ENCODE data around the gene CDK5RAP1.

The CDK5RAP1 gene

DNA sequence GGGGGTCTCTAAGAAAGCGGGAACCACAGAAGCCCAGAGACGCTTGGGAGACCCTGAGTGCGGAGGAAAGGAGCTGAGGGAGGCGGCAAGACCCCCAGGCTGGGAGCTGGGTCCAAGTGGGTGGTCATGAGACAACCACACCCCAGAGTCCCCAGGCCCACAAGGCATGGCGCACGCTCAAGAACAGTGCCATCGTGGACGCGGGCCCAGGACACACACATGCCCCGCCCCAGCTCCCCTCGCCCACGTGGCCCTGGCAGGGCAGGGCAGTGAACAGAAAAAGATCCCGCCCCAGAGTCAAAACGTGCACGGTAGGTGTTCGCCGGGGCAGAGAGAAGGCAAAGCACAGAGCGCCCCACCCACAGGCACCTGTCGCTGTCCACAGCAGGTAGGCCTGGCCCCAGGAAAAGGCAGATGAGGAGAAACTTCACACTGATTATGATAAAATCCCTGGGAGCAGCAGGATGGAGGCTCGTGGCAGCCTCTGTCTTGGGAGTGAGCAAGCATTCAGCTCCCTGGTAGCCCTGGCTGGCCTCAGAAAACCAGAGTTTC, 68.3 kb downstream of the CDK5RAP1 start:
- no peaks in the 10 kb centered on the region for H3K9me3 ChIP-seq (ENCODE audit: control insufficient read depth in 2 of 2, low read length in 2 of 2)
- no peaks in the 10 kb centered on the region for H3K36me3 ChIP-seq (ENCODE audit: control insufficient read depth in 2 of 2, insufficient read depth in 2 of 2, low read length in 2 of 2)
- peaks cover 0 to 4% of the 10 kb centered on the region in 2 donors for H3K27me3 ChIP-seq (ENCODE audit: control insufficient read depth in 1 of 2, insufficient read depth in 2 of 2, low read length in 2 of 2)
- H3K27ac ChIP-seq (ENCODE audit: low read length), result no peak overlapping the region
- no peak overlapping the region for H3K9ac ChIP-seq (ENCODE audit: low read length in 2 of 2)
- H3K4me3 ChIP-seq (ENCODE audit: low read length in 2 of 2), result no peak overlapping the region
- H3K4me1 ChIP-seq (ENCODE audit: control insufficient read depth, insufficient read depth, low read length), result no peaks in the 10 kb centered on the region

DNA sequence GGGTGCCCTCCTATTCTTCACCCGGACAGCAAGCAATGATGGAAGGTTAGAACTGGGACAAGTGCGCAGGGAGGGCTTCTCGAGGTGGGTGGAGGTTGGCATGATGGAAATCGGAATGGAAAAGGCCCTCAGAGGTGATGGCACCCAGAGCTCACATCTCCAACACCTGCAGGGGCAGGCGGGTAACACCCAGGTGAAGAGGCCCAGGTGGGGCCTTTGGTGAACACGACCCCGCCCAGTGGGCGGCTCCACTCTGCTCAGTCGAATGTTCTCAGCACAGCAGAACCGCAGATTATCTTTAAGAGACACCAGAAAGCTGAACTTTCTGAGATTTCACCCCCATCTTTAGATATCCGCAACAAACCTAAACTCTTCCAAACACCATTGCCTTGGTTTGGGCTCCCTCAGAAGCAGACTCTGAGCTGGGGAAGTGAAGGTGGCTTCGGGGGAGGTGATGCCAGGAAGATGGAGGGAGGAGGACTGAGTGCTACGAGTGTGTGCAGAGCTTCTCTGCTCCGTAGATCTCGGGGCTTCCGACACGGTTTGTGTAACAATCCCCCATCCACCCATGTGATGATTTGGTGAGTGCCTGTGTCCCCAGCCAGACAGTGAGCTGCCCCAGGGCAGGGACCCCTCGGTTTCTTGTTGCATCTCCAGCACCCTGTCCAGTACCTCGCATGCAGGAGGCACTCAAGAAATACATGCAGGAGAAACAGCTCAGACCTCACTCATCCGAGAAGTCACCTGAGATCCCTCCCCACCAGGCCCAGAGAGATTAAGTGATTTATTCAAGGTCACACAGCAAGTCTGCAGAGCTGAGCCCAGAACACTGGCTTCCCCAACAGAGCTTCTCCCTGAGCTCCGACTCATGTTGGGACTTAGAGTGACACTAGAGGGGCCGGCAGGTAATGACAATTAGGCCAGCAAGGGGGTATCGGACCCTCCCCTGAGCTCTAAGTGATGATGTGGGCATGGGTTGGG, 72.9 kb downstream of the CDK5RAP1 start:
- Histone ChIP-seq H3K27ac (ENCODE audit: low read length) (no peak overlapping the region), H3K9me3 (ENCODE audit: control insufficient read depth in 2 of 2, low read length in 2 of 2) (no peaks in the 10 kb centered on the region), H3K36me3 (ENCODE audit: control insufficient read depth in 2 of 2, insufficient read depth in 2 of 2, low read length in 2 of 2) (no peaks in the 10 kb centered on the region), H3K4me1 (ENCODE audit: control insufficient read depth, insufficient read depth, low read length) (no peaks in the 10 kb centered on the region), H3K27me3 (ENCODE audit: control insufficient read depth in 1 of 2, insufficient read depth in 2 of 2, low read length in 2 of 2) (peaks cover 0 to 11% of the 10 kb centered on the region in 2 donors), H3K4me3 (ENCODE audit: low read length in 2 of 2) (no peak overlapping the region), H3K9ac (ENCODE audit: low read length in 2 of 2) (no peak overlapping the region)

DNA sequence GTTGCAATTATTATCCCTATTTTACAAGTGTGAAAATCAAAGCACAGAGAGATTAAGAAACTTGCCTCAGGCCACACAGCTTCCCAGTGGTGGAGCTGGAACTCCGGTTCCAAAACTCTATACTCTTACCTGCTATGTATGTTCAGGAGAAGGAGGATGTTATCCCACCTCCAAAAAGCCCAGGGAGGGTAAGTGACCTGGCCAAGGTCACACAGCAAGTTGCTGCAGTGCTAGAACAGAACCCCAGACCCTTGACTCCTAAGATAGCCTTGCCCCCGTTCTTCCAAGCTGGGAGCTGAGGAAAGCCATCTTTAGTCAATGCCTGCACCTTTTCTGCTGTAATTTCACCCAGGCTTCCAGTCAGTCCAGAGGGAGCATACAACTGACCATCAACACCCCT, 76.0 kb downstream of the CDK5RAP1 start:
- no peaks in the 10 kb centered on the region for H3K4me1 ChIP-seq (ENCODE audit: control insufficient read depth, insufficient read depth, low read length)
- no peaks in the 10 kb centered on the region for H3K36me3 ChIP-seq (ENCODE audit: control insufficient read depth in 2 of 2, insufficient read depth in 2 of 2, low read length in 2 of 2)
- H3K4me3 ChIP-seq (ENCODE audit: low read length in 2 of 2), result no peak overlapping the region
- peaks cover 2 to 22% of the 10 kb centered on the region in 2 donors for H3K27me3 ChIP-seq (ENCODE audit: control insufficient read depth in 1 of 2, insufficient read depth in 2 of 2, low read length in 2 of 2)
- H3K9me3 ChIP-seq (ENCODE audit: control insufficient read depth in 2 of 2, low read length in 2 of 2), result no peaks in the 10 kb centered on the region
- H3K27ac ChIP-seq (ENCODE audit: low read length), result no peak overlapping the region
- no peak overlapping the region for H3K9ac ChIP-seq (ENCODE audit: low read length in 2 of 2)

DNA sequence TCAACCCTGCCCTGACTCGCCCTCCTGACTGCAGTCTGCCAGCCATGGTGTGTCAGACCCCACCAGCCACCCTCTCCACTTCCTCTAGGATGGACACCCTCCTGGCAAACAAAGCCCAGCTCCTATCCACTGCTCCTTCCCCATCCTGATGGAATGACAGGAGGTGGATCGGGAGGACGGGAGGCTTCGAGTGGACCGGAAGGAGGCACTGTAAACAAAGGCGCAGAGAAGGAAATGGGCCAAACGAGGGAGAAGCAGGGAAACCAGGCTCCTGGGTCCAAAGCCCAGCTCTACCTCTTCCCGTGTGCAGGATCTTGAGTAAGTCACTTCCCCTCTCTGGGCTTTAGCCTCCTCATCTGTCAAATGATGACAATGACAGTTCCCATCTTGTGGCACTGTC, 78.1 kb downstream of the CDK5RAP1 start:
- Histone ChIP-seq H3K27ac (ENCODE audit: low read length) (no peak overlapping the region), H3K27me3 (ENCODE audit: control insufficient read depth in 1 of 2, insufficient read depth in 2 of 2, low read length in 2 of 2) (peaks cover 2 to 26% of the 10 kb centered on the region in 2 donors), H3K9ac (ENCODE audit: low read length in 2 of 2) (no peak overlapping the region), H3K9me3 (ENCODE audit: control insufficient read depth in 2 of 2, low read length in 2 of 2) (no peaks in the 10 kb centered on the region), H3K36me3 (ENCODE audit: control insufficient read depth in 2 of 2, insufficient read depth in 2 of 2, low read length in 2 of 2) (no peaks in the 10 kb centered on the region), H3K4me3 (ENCODE audit: low read length in 2 of 2) (no peak overlapping the region), H3K4me1 (ENCODE audit: control insufficient read depth, insufficient read depth, low read length) (no peaks in the 10 kb centered on the region)

DNA sequence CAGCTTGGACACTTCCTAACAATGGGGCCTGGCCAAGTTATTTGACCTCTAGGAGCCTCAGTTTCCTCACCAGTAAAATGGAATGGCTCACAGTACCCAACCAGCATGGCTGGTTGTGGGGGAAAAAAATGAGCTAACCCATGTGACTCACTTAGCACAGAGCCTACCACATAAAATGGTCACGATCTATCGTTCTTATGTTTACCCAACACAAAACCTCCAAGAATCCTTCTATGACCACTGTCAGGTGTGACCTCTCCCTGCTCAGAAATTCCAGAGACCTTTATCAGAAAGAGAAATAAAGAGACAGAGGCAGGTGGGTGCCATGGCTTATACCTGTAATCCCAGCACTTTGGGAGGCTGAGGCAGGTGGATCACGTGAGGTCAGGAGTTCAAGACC, 78.9 kb downstream of the CDK5RAP1 start:
- Histone ChIP-seq H3K9ac (ENCODE audit: low read length in 2 of 2) (no peak overlapping the region), H3K27me3 (ENCODE audit: control insufficient read depth in 1 of 2, insufficient read depth in 2 of 2, low read length in 2 of 2) (peaks cover 2 to 30% of the 10 kb centered on the region in 2 donors), H3K4me3 (ENCODE audit: low read length in 2 of 2) (no peak overlapping the region), H3K4me1 (ENCODE audit: control insufficient read depth, insufficient read depth, low read length) (no peaks in the 10 kb centered on the region), H3K9me3 (ENCODE audit: control insufficient read depth in 2 of 2, low read length in 2 of 2) (no peaks in the 10 kb centered on the region), H3K36me3 (ENCODE audit: control insufficient read depth in 2 of 2, insufficient read depth in 2 of 2, low read length in 2 of 2) (no peaks in the 10 kb centered on the region), H3K27ac (ENCODE audit: low read length) (no peak overlapping the region)

DNA sequence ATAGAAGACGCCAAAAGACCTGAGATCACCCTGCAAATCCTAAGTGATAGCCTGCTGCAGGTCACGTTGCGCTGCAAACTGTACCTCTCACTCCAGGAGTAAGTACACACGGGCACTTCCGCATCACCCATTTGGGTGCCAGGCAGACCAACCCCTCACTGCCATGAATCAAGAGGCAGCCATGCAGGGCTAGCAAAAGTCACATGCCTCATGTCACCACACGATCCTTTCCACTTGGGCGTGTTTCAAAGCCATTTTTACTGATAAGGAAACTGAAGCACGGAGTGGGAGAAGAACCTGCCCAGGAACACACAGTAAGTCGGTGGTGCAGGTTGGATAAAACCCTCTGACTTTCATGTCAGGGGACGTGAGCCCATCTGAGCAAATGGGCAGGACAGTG, 81.3 kb downstream of the CDK5RAP1 start:
- Histone ChIP-seq H3K27ac (ENCODE audit: low read length) (no peak overlapping the region), H3K27me3 (ENCODE audit: control insufficient read depth in 1 of 2, insufficient read depth in 2 of 2, low read length in 2 of 2) (peaks cover 2 to 29% of the 10 kb centered on the region in 2 donors)

DNA sequence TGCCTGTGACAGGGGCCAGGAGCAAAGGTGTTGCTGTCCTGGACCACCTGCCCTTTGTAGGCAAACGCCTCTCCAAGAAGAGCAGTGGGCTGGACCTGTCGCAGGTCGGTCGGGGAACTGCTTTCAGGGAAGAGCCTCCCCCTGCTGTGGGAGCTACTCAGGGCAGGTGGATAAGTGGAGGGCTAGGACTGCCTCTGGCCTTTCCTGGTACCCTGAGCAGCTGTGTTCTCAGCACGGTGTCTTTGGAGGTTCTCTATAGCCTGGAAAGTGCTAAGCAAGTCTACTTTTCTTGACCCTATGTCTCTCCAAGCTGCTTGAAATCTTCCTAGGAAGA, 83.3 kb downstream of the CDK5RAP1 start:
- H3K4me3 ChIP-seq (ENCODE audit: low read length in 2 of 2), result no peak overlapping the region
- H3K27ac ChIP-seq (ENCODE audit: low read length), result no peak overlapping the region
- no peaks in the 10 kb centered on the region for H3K4me1 ChIP-seq (ENCODE audit: control insufficient read depth, insufficient read depth, low read length)
- H3K9me3 ChIP-seq (ENCODE audit: control insufficient read depth in 2 of 2, low read length in 2 of 2), result no peaks in the 10 kb centered on the region
- H3K36me3 ChIP-seq (ENCODE audit: control insufficient read depth in 2 of 2, insufficient read depth in 2 of 2, low read length in 2 of 2), result no peaks in the 10 kb centered on the region
- H3K27me3 ChIP-seq (ENCODE audit: control insufficient read depth in 1 of 2, insufficient read depth in 2 of 2, low read length in 2 of 2), result peaks cover 2 to 20% of the 10 kb centered on the region in 2 donors
- H3K9ac ChIP-seq (ENCODE audit: low read length in 2 of 2), result no peak overlapping the region

More for the DNA sequence above, 81.3 kb downstream of the CDK5RAP1 start:
- H3K36me3 ChIP-seq (ENCODE audit: control insufficient read depth in 2 of 2, insufficient read depth in 2 of 2, low read length in 2 of 2), result no peaks in the 10 kb centered on the region
- H3K9ac ChIP-seq (ENCODE audit: low read length in 2 of 2), result no peak overlapping the region
- no peaks in the 10 kb centered on the region for H3K4me1 ChIP-seq (ENCODE audit: control insufficient read depth, insufficient read depth, low read length)
- no peaks in the 10 kb centered on the region for H3K9me3 ChIP-seq (ENCODE audit: control insufficient read depth in 2 of 2, low read length in 2 of 2)
- H3K4me3 ChIP-seq (ENCODE audit: low read length in 2 of 2), result no peak overlapping the region

DNA sequence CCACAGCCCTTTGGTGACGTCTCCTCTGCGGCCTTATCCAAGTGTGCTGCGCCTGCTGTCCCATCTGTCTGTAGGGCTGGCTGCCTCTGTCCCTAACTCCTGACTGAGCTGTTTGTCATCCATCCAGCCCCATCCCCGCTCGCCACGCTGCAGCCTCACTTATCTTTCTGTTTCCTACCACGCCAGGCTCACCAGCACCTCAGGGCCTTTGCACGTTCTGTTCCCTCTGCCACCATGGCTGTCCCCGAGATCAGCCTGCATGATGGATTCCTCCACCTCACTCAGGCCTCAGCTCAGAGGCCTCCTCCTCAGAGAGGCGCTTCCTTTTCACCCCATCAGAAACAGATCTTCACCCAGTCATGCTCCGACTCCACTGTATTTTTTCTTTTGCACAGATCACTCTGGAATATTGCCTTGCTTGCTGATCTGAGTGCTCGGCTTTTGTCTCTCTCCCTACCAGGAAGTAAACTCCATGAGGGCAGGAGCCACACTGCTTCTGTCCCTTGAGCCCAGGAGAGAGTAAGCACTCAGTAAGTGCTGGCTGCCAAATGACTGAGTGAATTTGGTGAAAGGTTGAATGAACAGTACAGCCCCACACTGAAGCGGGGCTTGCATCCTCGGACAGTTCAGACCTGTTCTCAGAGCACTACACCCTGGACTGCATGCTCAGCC, 83.8 kb downstream of the CDK5RAP1 start:
- H3K27ac ChIP-seq (ENCODE audit: low read length), result no peak overlapping the region
- H3K27me3 ChIP-seq (ENCODE audit: control insufficient read depth in 1 of 2, insufficient read depth in 2 of 2, low read length in 2 of 2), result peaks cover 2 to 19% of the 10 kb centered on the region in 2 donors
- H3K36me3 ChIP-seq (ENCODE audit: control insufficient read depth in 2 of 2, insufficient read depth in 2 of 2, low read length in 2 of 2), result no peaks in the 10 kb centered on the region
- no peaks in the 10 kb centered on the region for H3K9me3 ChIP-seq (ENCODE audit: control insufficient read depth in 2 of 2, low read length in 2 of 2)
- H3K4me3 ChIP-seq (ENCODE audit: low read length in 2 of 2), result no peak overlapping the region
- no peaks in the 10 kb centered on the region for H3K4me1 ChIP-seq (ENCODE audit: control insufficient read depth, insufficient read depth, low read length)
- no peak overlapping the region for H3K9ac ChIP-seq (ENCODE audit: low read length in 2 of 2)

DNA sequence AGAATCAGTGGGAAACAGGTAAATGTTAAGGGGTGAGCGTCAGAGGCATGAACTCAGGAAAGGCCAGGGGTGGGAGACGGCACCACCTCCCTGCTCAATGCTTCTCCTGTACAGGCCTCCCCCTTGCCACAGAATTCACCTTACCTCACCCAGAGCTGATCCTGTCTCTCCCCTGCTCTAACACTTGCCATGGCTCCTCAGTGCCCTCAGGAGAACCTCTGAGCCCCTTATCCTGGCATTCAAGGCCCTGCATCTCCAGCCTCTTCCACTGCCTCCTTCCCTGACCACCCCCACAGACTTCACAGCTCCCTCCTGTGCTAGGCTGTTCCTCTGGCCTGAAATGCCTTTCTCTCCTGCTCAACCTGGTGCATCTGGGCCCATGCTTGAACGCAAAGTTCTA, 84.4 kb downstream of the CDK5RAP1 start:
- peaks cover 2 to 14% of the 10 kb centered on the region in 2 donors for H3K27me3 ChIP-seq (ENCODE audit: control insufficient read depth in 1 of 2, insufficient read depth in 2 of 2, low read length in 2 of 2)
- no peaks in the 10 kb centered on the region for H3K9me3 ChIP-seq (ENCODE audit: control insufficient read depth in 2 of 2, low read length in 2 of 2)
- H3K36me3 ChIP-seq (ENCODE audit: control insufficient read depth in 2 of 2, insufficient read depth in 2 of 2, low read length in 2 of 2), result no peaks in the 10 kb centered on the region
- no peak overlapping the region for H3K9ac ChIP-seq (ENCODE audit: low read length in 2 of 2)
- no peak overlapping the region for H3K27ac ChIP-seq (ENCODE audit: low read length)
- H3K4me1 ChIP-seq (ENCODE audit: control insufficient read depth, insufficient read depth, low read length), result no peaks in the 10 kb centered on the region
- no peak overlapping the region for H3K4me3 ChIP-seq (ENCODE audit: low read length in 2 of 2)

DNA sequence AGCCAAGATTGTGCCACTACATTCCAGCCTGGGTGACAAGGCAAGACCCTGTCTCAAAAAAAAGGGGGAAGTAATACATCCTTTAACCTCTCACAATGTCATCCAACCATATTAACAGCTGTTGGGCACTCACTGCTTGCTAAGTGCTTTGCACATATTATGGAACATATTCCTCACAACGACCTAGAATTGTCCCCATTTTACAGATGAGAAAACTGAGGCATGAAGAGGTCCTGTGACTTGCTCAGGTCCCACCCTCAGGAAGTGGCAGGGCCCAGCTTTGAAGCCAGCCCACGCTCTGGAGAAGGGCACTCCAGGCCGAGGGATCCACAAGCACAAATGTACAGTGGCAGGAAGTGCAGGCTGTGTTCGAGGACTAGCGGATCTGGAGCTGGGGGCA, 85.0 kb downstream of the CDK5RAP1 start:
- no peak overlapping the region for H3K27ac ChIP-seq (ENCODE audit: low read length)
- H3K27me3 ChIP-seq (ENCODE audit: control insufficient read depth in 1 of 2, insufficient read depth in 2 of 2, low read length in 2 of 2), result peaks cover under 1 to 12% of the 10 kb centered on the region in 2 donors
- no peaks in the 10 kb centered on the region for H3K4me1 ChIP-seq (ENCODE audit: control insufficient read depth, insufficient read depth, low read length)
- H3K4me3 ChIP-seq (ENCODE audit: low read length in 2 of 2), result no peak overlapping the region
- H3K9me3 ChIP-seq (ENCODE audit: control insufficient read depth in 2 of 2, low read length in 2 of 2), result no peaks in the 10 kb centered on the region
- H3K9ac ChIP-seq (ENCODE audit: low read length in 2 of 2), result no peak overlapping the region
- H3K36me3 ChIP-seq (ENCODE audit: control insufficient read depth in 2 of 2, insufficient read depth in 2 of 2, low read length in 2 of 2), result no peaks in the 10 kb centered on the region

Measured in stomach smooth muscle (tissue), 2 donors.